ENCODE results near the gene COL18A1. TPM values are rescaled to one million over a fixed set of nuclear protein-coding genes. Genes with fewer than 3 reads are reported as not detected.
A peak's percentile ranks its signal among the peaks of the same experiment; 100 is the strongest.
"Not testable (repeated sequence)": the region's sequence is repeated elsewhere in the genome, so short reads cannot be mapped to it uniquely, and the experiment has no call there.

COL18A1 gene
- polyA plus RNA-seq, 3 donors, result 0.80 to 4.1 (median 1.1) TPM

DNA sequence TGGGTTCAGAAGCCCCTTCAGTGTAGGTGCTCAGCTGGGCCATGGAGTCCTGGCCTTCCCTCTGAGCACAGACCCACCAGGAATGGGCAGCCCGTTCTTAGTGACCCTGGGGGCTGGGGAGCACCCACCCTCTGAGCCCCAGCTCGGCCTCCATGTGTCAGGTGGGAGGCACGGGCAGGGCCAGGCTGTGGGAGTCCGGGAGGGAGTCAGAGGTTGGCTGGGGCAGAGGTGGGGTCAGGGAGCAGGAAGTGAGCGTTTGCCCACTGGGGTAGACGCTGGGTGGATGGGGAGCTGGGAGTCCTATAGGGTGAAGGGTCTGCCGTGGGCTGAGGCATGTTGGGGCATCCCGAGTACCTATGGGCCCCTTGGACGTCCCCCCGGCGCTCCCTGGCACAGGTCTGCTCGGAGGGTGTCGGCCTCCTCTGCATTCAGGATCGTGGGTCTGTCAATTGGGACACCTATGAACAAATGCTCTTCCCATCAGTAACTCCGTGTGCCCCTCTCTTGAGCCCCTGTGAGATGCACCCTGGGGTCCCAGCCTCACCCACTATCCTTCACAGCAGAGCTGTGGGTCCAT lies 30.5 kb downstream of the COL18A1 start:
- H3K27ac ChIP-seq (ENCODE audit: low read depth in 1 of 2, low read length in 2 of 2), result no peak overlapping the region
- no peak overlapping the region for H3K4me3 Mint-ChIP-seq
- H3K9me3 ChIP-seq (replicated peaks in 1 of 2; ENCODE audit: control insufficient read depth in 1 of 2, insufficient read depth in 1 of 2, low read length in 2 of 2), result no peaks in the 10 kb centered on the region
- H3K27me3 ChIP-seq (ENCODE audit: control insufficient read depth in 2 of 2, insufficient read depth in 2 of 2, low read length in 2 of 2), result no peaks in the 10 kb centered on the region
- H3K4me1 ChIP-seq (ENCODE audit: control insufficient read depth in 1 of 2, insufficient read depth in 2 of 2, low read length in 2 of 2), result peaks cover 16 to 21% of the 10 kb centered on the region in 2 donors
- no peaks in the 10 kb centered on the region for H3K79me2 ChIP-seq (ENCODE audit: insufficient read depth, low read length)
- H3K36me3 ChIP-seq (replicated peaks in 1 of 2; ENCODE audit: control insufficient read depth in 1 of 2, insufficient read depth in 2 of 2, low read length in 2 of 2), result no peaks in the 10 kb centered on the region
- peaks cover 0 to 3% (median 0%) of the 10 kb centered on the region in 7 donors for H3K9me3 Mint-ChIP-seq
- H3K27me3 Mint-ChIP-seq (ENCODE audit: low read depth in 3 of 3), result peaks cover 0 to 19% (median 3%) of the 10 kb centered on the region in 3 donors
- H3K4me1 Mint-ChIP-seq, result peaks cover 19% of the 10 kb centered on the region
- H2AFZ ChIP-seq (ENCODE audit: insufficient read depth, low read depth, low read length, poor library complexity, severe bottlenecking), result no peak overlapping the region
- H3K9ac ChIP-seq (ENCODE audit: insufficient read depth, low read length, poor library complexity, severe bottlenecking), result no peak overlapping the region
- WGBS (ENCODE audit: insufficient coverage), result 89% methylated on average over 14 of the region's 15 CpGs
- intact Hi-C loops (cut with micrococcal nuclease), result loop anchor here (2.0 to 5.0 kb wide), 2 partner anchors 291 to 293 kb away; no protein-coding TSS in a partner anchor
- H3K27ac Mint-ChIP-seq, result no peak overlapping the region
- H3K36me3 Mint-ChIP-seq, result no peaks in the 10 kb centered on the region
- TF ChIP-seq, protein P1, sequence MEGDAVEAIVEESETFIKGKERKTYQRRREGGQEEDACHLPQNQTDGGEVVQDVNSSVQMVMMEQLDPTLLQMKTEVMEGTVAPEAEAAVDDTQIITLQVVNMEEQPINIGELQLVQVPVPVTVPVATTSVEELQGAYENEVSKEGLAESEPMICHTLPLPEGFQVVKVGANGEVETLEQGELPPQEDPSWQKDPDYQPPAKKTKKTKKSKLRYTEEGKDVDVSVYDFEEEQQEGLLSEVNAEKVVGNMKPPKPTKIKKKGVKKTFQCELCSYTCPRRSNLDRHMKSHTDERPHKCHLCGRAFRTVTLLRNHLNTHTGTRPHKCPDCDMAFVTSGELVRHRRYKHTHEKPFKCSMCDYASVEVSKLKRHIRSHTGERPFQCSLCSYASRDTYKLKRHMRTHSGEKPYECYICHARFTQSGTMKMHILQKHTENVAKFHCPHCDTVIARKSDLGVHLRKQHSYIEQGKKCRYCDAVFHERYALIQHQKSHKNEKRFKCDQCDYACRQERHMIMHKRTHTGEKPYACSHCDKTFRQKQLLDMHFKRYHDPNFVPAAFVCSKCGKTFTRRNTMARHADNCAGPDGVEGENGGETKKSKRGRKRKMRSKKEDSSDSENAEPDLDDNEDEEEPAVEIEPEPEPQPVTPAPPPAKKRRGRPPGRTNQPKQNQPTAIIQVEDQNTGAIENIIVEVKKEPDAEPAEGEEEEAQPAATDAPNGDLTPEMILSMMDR (IDR thresholded peaks at IDR 0.05), result no peak
- DNase-seq, result no peak
- H3K4me2 ChIP-seq (replicated peaks; ENCODE audit: extremely low read depth, low read length, poor library complexity, severe bottlenecking), result no peak overlapping the region
- no peak overlapping the region for H3K4me3 ChIP-seq (replicated peaks in 1 of 3; ENCODE audit: low read depth in 2 of 3, low read length in 3 of 3)
- H4K20me1 ChIP-seq (ENCODE audit: insufficient read depth, low read length), result no peaks in the 10 kb centered on the region

DNA sequence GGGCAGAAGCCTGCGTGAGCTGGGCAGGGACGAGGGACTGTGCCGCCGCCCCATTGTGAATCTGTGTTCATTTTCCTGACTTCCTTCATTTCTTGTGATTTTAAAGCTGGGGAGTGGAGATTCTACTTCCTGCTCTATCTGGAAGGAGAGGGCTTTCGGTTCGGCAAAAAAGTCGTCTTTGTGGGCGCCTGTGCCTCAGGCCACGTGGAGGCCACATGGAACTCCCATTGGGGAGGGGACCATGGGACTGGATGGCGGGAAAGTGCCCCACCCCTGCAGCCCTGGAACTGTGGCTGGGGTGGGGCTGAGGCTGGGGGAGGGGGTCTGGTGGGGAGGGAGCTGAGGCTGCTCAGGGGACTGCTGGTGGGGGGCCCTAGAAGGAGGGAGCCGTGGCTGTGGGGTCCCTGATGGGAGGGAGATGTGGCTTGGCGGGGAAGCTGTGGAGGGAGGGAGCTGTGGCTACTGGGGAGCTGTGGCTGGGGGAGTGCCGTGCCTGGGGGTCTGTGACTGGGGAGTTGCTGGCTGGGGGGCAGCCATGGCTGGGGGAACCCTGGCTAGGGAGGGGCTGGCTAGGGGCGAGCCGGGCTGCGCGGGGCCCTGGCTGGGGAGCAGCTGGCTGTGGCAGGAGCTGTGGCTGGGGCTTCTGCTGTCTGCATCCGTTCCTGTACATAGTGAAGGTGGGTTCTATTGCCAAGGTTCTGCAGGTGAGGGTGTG lies 31.5 kb downstream of the COL18A1 start:
- WGBS (ENCODE audit: insufficient coverage), result 44% methylated on average over 7 of the region's 18 CpGs
- Histone ChIP-seq H2AFZ (ENCODE audit: insufficient read depth, low read depth, low read length, poor library complexity, severe bottlenecking) (peak overlapping the region; percentile 61), H3K27ac (ENCODE audit: low read depth in 1 of 2, low read length in 2 of 2) (peak overlapping the region in 1 of 2 donors; percentile 30), H4K20me1 (ENCODE audit: insufficient read depth, low read length) (no peaks in the 10 kb centered on the region), H3K9me3 (replicated peaks in 1 of 2; ENCODE audit: control insufficient read depth in 1 of 2, insufficient read depth in 1 of 2, low read length in 2 of 2) (no peaks in the 10 kb centered on the region), H3K4me3 (replicated peaks in 1 of 3; ENCODE audit: low read depth in 2 of 3, low read length in 3 of 3) (peak overlapping the region in 2 of 3 experiments; percentile 9 to 32), H3K4me2 (replicated peaks; ENCODE audit: extremely low read depth, low read length, poor library complexity, severe bottlenecking) (peak overlapping the region; percentile 48), H3K4me1 (ENCODE audit: control insufficient read depth in 1 of 2, insufficient read depth in 2 of 2, low read length in 2 of 2) (peaks cover 16 to 21% of the 10 kb centered on the region in 2 donors), H3K79me2 (ENCODE audit: insufficient read depth, low read length) (no peaks in the 10 kb centered on the region), H3K27me3 (ENCODE audit: control insufficient read depth in 2 of 2, insufficient read depth in 2 of 2, low read length in 2 of 2) (no peaks in the 10 kb centered on the region), H3K9ac (ENCODE audit: insufficient read depth, low read length, poor library complexity, severe bottlenecking) (no peak overlapping the region), H3K36me3 (replicated peaks in 1 of 2; ENCODE audit: control insufficient read depth in 1 of 2, insufficient read depth in 2 of 2, low read length in 2 of 2) (no peaks in the 10 kb centered on the region)
- peak in 2 of 3 donors; percentile 19 to 37 for DNase-seq
- no peaks in the 10 kb centered on the region for H3K36me3 Mint-ChIP-seq
- intact Hi-C loops (cut with micrococcal nuclease), result loop anchor here in 1 of 2 donors (5.0 kb wide), 1 partner anchor 294 kb away; no protein-coding TSS in a partner anchor
- peaks cover 1 to 13% (median 1%) of the 10 kb centered on the region in 3 donors for H3K27me3 Mint-ChIP-seq (ENCODE audit: low read depth in 3 of 3)
- peaks cover 19% of the 10 kb centered on the region for H3K4me1 Mint-ChIP-seq
- TF ChIP-seq, protein P1 (IDR thresholded peaks at IDR 0.05), result no peak
- peak overlapping the region; percentile 71 to 77 for H3K4me3 Mint-ChIP-seq
- H3K9me3 Mint-ChIP-seq, result no peaks in the 10 kb centered on the region
- peak overlapping the region in 5 of 7 donors; percentile 27 to 76 (median 46) for H3K27ac Mint-ChIP-seq

DNA sequence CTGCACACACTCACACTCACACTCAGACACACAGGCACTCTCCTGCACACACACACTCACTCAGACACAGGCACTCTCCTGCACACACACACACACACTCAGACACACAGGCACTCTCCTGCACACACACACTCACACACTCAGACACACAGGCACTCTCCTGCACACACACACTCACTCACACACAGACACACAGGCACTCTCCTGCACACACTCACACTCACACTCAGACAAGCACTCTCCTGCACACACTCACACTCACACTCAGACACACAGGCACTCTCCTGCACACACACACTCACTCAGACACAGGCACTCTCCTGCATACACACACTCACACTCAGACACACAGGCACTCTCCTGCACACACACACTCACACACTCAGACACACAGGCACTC lies 32.9 kb downstream of the COL18A1 start:
- H3K27ac ChIP-seq (ENCODE audit: low read depth in 1 of 2, low read length in 2 of 2); H3K27me3 Mint-ChIP-seq (ENCODE audit: low read depth in 3 of 3); H3K79me2 ChIP-seq (ENCODE audit: insufficient read depth, low read length); H3K4me3 ChIP-seq (replicated peaks in 1 of 3; ENCODE audit: low read depth in 2 of 3, low read length in 3 of 3); H3K36me3 Mint-ChIP-seq; H3K4me2 ChIP-seq (replicated peaks; ENCODE audit: extremely low read depth, low read length, poor library complexity, severe bottlenecking); H3K27me3 ChIP-seq (ENCODE audit: control insufficient read depth in 2 of 2, insufficient read depth in 2 of 2, low read length in 2 of 2); H3K9ac ChIP-seq (ENCODE audit: insufficient read depth, low read length, poor library complexity, severe bottlenecking); H3K9me3 Mint-ChIP-seq; H3K36me3 ChIP-seq (replicated peaks in 1 of 2; ENCODE audit: control insufficient read depth in 1 of 2, insufficient read depth in 2 of 2, low read length in 2 of 2); H4K20me1 ChIP-seq (ENCODE audit: insufficient read depth, low read length); H3K9me3 ChIP-seq (replicated peaks in 1 of 2; ENCODE audit: control insufficient read depth in 1 of 2, insufficient read depth in 1 of 2, low read length in 2 of 2); DNase-seq; H2AFZ ChIP-seq (ENCODE audit: insufficient read depth, low read depth, low read length, poor library complexity, severe bottlenecking); H3K27ac Mint-ChIP-seq; H3K4me3 Mint-ChIP-seq: not testable (repeated sequence)
- intact Hi-C loops (cut with micrococcal nuclease), result loop anchor here (2.0 to 5.0 kb wide), 3 partner anchors 145 to 296 kb away; no protein-coding TSS in a partner anchor
- H3K4me1 ChIP-seq (ENCODE audit: control insufficient read depth in 1 of 2, insufficient read depth in 2 of 2, low read length in 2 of 2), result peaks cover 16 to 21% of the 10 kb centered on the region in 2 donors
- peaks cover 19% of the 10 kb centered on the region for H3K4me1 Mint-ChIP-seq

All from CD14-positive monocyte (primary cell).